ENCODE results near the gene NACC2.
"Not testable (repeated sequence)": the region's sequence is repeated elsewhere in the genome, so short reads cannot be mapped to it uniquely, and the experiment has no call there.

Gene NACC2

GRCh38 chr9:136043441-136043991 lies 51.6 kb downstream of the NACC2 start:
- FAIRE-seq: no peak

DNA sequence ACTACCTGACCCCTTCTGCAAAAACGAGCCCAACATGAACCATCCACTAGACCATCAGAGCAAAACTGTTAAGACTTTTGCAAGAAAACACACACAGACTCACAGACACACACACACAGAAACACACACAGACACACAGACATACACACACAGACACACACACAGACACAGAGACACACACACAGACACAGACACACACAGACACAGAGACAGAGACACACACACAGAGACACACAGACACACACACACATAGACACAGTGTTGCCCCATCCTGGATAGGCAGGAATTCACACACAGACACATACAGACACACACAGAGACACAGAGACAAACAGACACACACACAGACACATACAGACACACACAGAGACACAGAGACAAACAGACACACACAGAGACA lies 52.5 kb downstream of the NACC2 start:
- no peak for FAIRE-seq

DNA sequence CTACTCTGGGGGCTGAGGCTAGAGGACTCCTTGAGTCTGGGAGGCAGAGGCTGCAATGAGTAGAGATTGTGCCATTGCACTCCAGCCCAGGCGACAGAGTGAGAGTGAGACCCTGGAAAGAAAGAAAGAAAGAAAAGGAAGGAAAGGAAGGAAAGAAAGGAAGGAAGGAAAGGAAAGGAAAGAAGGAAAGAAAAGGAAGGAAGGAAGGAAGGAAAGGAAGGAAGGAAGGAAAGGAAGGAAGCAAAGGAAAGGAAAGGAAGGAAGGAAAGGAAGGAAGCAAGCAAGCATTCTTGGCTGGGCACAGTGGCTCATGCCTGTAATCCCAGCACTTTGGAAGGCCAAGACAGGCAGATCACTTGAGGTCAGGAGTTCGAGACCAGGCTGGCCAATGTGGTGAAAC lies 54.2 kb downstream of the NACC2 start:
- not testable (repeated sequence) for FAIRE-seq

DNA sequence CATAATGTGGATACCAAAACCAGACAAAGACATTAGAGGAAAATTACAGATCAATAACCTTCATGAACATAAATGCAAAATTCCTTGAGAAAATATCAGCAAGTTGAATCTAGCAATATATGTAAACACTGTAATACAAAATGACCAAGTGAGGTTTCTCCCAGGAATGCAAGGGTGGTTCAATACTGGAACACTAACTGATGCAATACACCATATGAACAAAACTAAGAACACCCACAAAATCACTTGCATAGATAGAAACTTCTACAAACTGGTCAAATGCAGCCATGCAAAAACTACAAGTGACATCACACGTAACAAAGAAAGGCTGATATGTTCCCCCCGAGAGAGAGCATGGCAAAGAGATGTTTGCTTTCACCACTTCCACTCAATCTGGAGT lies 55.6 kb downstream of the NACC2 start:
- no peak for FAIRE-seq

DNA sequence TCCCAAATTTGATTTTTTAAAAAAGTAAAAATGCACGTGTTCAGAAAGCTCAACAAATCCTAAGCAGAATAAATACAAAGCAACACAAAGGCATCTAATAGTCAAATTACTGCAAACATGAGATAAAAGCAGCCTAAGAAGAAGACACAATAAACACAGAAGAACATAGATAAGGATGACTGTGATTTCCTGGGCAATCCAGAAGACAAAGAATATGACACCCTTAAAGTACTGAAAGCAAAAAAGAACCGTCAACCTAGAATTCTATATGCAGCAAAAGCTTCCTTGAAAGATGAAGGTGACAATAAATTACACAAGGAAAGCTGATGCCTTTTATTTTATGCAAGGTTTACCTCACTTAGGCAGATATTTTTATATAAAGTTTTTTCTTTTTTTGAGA lies 58.2 kb downstream of the NACC2 start:
- FAIRE-seq: no peak

GRCh38 chr9:136036050-136036449 lies 59.0 kb downstream of the NACC2 start:
- no peak for FAIRE-seq

- no peak for FAIRE-seq
These were observed 63.1 kb downstream of the NACC2 start for GRCh38 chr9:136031741-136032730.

- FAIRE-seq: no peak
These were observed 64.0 kb downstream of the NACC2 start for GRCh38 chr9:136031094-136031493.

GRCh38 chr9:136029556-136029955 lies 65.5 kb downstream of the NACC2 start:
- no peak for FAIRE-seq

DNA sequence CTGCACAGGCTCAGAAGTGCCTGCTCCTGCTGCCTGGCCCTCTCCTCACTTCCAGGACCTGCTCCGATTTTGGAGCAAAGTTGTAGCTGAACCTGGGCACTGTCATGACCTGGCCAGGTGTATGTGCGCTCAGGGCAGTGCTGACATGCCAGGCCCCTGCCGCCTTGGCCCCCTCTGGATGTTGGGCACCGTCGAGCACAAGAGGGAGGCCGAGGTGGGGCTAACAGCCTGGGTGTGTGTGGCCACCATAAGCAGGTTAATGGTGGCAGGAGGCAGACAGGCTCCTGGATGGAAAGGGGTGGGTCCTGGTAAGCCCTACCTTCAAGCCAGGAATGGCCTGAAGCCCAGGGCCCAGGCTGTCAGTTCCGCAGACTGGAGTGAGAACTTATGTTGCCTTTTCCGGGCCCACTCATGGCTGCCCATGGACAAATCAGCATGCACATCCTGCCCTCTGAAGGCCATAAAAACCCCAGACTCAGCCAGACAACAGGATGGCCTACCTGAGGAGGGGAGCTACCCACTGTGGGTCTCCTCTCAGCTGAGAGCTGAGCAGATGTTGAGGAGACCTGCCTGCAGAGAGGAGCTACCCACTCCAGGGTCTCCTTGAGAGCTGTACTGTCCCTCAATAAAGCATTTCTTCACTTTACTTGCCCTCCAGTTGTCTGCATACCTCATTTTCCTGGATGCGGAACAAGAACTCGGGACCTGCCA lies 66.2 kb downstream of the NACC2 start:
- no peak for FAIRE-seq

DNA sequence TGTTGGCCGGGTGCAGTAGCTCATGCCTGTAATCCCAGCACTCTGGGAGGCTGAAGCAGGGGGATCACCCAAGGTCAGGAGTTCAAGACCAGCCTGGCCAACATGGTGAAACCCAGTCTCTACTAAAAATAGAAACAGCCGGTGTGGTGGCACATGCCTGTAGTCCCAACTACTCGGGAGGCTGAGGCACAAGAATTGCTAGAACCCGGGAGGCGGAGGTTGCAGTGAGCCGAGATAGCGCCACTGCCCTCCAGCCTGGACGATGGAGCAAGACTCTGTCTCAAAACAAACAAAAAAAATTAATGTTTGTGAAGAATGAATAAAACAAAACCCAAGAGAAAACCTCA lies 68.2 kb downstream of the NACC2 start:
- FAIRE-seq: not testable (repeated sequence)

- FAIRE-seq: no peak
These were observed 68.7 kb downstream of the NACC2 start for GRCh38 chr9:136026266-136026942.

DNA sequence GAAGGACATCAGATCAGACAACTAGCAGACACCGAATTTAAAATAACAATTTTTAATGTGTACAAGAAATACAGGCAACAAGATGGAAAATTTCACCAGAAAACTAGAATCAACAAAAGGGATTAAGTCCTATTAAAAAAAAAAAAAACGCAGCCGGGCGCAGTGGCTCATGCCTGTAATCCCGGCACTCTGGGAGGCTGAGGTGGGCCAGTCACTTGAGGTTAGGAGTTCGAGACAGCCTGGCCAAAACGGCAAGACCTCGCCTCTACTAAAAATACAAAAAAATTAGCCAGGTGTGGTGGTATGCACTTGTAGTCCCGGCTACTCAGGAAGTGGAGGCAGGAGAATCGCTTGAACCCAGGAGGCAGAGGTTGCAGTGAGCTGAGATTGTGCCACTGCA lies 69.6 kb downstream of the NACC2 start:
- no peak for FAIRE-seq

GRCh38 chr9:136024696-136025316 lies 70.3 kb downstream of the NACC2 start:
- no peak for FAIRE-seq

DNA sequence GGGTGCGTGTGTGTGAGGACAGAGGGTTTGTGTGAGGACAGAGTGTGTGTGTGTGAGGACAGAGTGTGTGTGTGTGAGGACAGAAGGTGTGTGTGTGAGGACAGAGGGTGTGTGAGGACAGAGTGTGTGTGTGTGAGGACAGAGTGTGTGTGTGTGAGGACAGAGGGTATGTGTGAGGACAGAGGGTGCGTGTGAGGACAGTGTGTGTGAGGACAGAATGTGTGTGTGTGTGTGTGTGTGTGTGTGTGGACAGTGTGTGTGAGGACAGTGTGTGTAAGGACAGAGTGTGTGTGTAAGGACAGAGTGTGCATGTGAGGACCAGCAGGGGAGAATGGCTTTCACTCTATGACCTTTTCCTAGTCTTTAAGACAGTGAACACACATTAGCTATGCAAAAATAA lies 70.8 kb downstream of the NACC2 start:
- no peak for FAIRE-seq

DNA sequence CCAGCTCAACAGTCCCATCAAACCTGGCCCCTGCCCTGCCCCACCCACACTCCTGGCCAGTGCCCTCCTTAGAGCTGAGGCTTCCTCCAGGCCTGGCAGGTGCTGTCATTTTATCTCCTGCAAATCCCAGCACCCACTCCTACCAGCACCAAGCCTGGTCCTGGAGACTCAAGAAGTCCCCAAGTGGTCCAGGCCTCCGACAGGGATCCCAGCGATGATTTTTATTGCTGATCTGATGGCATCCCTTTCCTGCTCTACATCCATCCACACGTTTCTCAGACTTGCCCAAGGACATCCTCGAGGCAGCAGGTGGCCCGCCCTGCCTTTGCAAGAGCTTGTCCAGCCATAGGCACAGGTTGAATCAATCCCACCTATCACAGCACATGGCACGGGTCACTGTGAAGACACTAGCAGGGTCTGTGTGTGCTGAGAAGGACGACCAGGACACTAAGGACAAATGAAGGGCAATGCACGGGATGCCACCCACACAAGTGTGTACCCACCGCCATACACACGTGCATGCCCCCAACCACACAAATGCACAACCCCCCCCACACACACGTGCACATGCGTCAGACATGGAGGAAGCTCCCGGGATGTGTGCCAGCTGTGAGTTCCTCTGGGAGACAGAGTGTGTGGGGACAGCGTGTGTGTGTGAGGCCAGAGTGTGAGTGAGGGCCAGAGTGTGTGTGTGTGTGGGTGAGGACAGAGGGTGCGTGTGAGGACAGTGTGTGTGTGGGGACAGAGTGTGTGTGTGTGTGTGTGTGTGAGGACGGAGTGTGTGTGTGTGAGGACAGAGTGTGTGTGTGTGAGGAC lies 71.5 kb downstream of the NACC2 start:
- FAIRE-seq: no peak

DNA sequence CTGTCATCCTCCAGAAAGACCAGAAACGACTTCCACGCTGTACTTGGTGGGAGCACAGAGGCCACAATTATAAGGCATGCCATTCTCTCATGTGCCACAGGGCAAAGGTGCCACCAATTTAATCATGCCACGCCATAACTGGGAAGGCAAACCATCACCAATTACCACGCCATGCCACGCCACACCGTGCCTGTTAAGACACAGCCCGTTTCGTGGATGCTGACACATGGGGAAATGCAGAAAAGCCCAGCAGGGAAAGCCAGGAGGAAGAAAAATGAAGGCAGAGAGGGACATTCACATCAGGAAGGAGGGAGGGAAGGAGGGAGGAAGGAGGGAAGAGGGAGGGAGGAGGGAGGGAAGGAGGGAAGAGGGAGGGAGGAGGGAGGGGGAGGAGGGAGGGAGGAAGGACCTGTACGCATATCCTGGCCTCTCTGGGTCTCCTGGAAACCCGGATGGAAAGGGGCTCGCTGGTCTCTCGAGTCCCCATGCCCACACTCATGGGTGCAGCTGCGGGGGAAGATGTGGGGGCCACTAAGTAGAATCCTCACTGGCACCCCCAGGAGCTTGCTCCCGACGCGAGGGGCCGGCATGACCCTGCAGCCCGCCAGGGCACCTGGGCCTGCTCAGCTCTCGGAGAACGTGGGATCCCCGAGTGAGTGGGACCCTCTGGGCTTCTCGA lies 72.2 kb downstream of the NACC2 start:
- FAIRE-seq: no peak

GRCh38 chr9:136021872-136022681 lies 73.0 kb downstream of the NACC2 start:
- no peak for FAIRE-seq

DNA sequence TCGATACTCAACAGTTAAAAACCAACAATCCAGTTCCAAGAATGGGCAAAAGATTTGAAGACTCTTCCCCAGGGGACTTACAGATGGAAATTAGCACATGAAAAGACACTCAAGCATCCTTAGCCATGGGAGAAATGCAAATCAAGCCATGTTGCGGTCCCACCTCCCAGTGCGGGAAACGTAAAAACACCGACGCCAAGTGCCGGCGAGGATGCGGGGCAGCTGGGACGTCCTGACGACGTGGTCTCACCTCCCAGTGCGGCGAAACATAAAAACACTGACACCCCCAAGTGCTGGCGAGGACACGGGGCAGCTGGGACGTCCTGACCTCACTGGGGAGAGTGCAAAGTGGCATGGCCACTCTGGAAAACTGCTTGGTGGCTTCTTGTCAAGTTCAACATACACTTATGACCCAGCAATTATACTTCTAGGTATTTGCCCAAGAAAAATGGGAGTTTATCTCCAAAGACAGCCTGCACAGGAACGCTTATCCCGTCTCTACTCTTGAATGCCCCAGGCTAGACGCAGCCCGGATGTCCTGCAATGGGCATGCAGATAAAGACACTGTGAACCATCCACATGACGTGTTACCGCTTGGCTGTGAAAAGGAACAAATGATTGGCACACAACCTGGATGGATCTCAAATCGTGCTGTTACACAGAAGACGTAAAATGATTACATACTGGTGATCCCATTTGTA lies 73.8 kb downstream of the NACC2 start:
- FAIRE-seq: no peak

GRCh38 chr9:136020671-136021070 lies 74.4 kb downstream of the NACC2 start:
- FAIRE-seq: no peak
